Upper lobe of left lung (tissue), 6 donors: ENCODE measurements around the gene HOXD12. TPM values are rescaled to one million over a fixed set of nuclear protein-coding genes. Genes with fewer than 3 reads are reported as not detected.

Source experiments
- ATAC-seq, 2 donors: fragments of 200-7000 bp; cut with Tn5 transposase; one replicate each; pipeline ENCODE4 v1.9.1; 2022; ENCODE audit warnings: mild to moderate bottlenecking in 2 of 2, moderate library complexity in 2 of 2; ENCODE audit not compliant: low FRiP score in 2 of 2
- DNase-seq, 2 donors: peaks; one replicate each; pipeline ENCODE4 v3.0.0-alpha.2; 2019 to 2020
- H3K27ac ChIP-seq, 4 donors: fragments of 200-600 bp; sonication (generic); one replicate each; pipeline ENCODE4 v1.5.1; 2016 to 2019
- H3K27me3 ChIP-seq, 4 donors: fragments of 200-600 bp; sonication (generic); one replicate each; pipeline ENCODE4 v1.5.1; 2017 to 2019
- H3K36me3 ChIP-seq, 4 donors: fragments of 200-600 bp; sonication (generic); one replicate each; pipeline ENCODE4 v1.5.1; 2016 to 2019
- H3K4me1 ChIP-seq, 4 donors: fragments of 200-600 bp; sonication (generic); one replicate each; pipeline ENCODE4 v1.5.1; 2018 to 2019
- H3K4me3 ChIP-seq, 4 donors: fragments of 200-600 bp; sonication (generic); one replicate each; pipeline ENCODE4 v1.5.1; 2017 to 2019; ENCODE audit warnings: mild to moderate bottlenecking in 2 of 4, moderate library complexity in 1 of 4
- H3K9me3 ChIP-seq, 4 donors: fragments of 200-600 bp; sonication (generic); one replicate each; pipeline ENCODE4 v1.5.1; 2018 to 2019
- EP300 ChIP-seq, 4 donors: sonication (generic); formaldehyde crosslinking; IDR thresholded peaks; one replicate each; pipeline ENCODE4 v1.5.1; 2017; ENCODE audit warnings: antibody characterized with exemption in 4 of 4, control low read depth in 2 of 4
- POLR2A ChIP-seq, 4 donors: fragments of 450-650 bp; IDR thresholded peaks; one replicate each; pipeline ENCODE4 v1.5.1; 2016 to 2017; ENCODE audit warnings: antibody characterized with exemption in 4 of 4, mild to moderate bottlenecking in 2 of 4
- POLR2AphosphoS5 ChIP-seq, 2 donors: sonication (generic); formaldehyde crosslinking; IDR thresholded peaks; one replicate each; pipeline ENCODE4 v1.5.1; 2017; ENCODE audit warnings: antibody characterized with exemption in 2 of 2
- WGBS, 2 donors: methylation state at CpG; one replicate each; pipeline ENCODE4 v1.1.5; 2017 to 2018; 5-methylcytosine and 5-hydroxymethylcytosine counted together
- total RNA-seq, 6 donors: library from RNA; depleted of rRNA in 4 of 6; stranded (reverse); fragments of >200 nt in 4 of 6; gene quantifications; one replicate each; pipeline versions ENCODE4 v1.1.0 to v1.2.1, GENCODE V29; 2016 to 2021
- TF ChIP-seq, protein P1 (sequence below), 6 experiments: fragments of 450-650 bp in 4 of 6; fragments of 200-600 bp in 2 of 6; sonication (generic) in 2 of 6; IDR thresholded peaks; one replicate each; pipeline ENCODE4 v1.5.1; 2016 to 2019; ENCODE audit warnings: antibody characterized with exemption in 6 of 6
- donor health status: DM: no; HTN: no; CAD: no; lungs with moderate emphysema.
- donor health status: DM: no; HTN: yes; CAD: no; lungs with severe emphysema.

The HOXD12 gene
- total RNA-seq, 6 donors from 2014 or later = not detected

GRCh38 chr2:176088937-176089842, 10.4 kb upstream of the HOXD12 start:
- Histone ChIP-seq H3K27ac (no peak overlapping the region), H3K27me3 (peaks cover 0 to 92% (median 62%) of the 10 kb centered on the region in 4 donors), H3K4me3 (no peak overlapping the region), H3K9me3 (no peaks in the 10 kb centered on the region), H3K36me3 (no peaks in the 10 kb centered on the region), H3K4me1 (peaks cover 19 to 51% (median 23%) of the 10 kb centered on the region in 4 donors)
- TF ChIP-seq POLR2AphosphoS5 (IDR thresholded peaks at IDR 0.05) = no peak
- TF ChIP-seq, protein P1, sequence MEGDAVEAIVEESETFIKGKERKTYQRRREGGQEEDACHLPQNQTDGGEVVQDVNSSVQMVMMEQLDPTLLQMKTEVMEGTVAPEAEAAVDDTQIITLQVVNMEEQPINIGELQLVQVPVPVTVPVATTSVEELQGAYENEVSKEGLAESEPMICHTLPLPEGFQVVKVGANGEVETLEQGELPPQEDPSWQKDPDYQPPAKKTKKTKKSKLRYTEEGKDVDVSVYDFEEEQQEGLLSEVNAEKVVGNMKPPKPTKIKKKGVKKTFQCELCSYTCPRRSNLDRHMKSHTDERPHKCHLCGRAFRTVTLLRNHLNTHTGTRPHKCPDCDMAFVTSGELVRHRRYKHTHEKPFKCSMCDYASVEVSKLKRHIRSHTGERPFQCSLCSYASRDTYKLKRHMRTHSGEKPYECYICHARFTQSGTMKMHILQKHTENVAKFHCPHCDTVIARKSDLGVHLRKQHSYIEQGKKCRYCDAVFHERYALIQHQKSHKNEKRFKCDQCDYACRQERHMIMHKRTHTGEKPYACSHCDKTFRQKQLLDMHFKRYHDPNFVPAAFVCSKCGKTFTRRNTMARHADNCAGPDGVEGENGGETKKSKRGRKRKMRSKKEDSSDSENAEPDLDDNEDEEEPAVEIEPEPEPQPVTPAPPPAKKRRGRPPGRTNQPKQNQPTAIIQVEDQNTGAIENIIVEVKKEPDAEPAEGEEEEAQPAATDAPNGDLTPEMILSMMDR (IDR thresholded peaks at IDR 0.05) = no peak
- no peak for TF ChIP-seq EP300 (IDR thresholded peaks at IDR 0.05)
- no peak for TF ChIP-seq POLR2A (IDR thresholded peaks at IDR 0.05)
- ATAC-seq = no peak
- 6% methylated on average over 6 of the region's 6 CpGs for WGBS, 2 donors
- DNase-seq = no peak

DNA sequence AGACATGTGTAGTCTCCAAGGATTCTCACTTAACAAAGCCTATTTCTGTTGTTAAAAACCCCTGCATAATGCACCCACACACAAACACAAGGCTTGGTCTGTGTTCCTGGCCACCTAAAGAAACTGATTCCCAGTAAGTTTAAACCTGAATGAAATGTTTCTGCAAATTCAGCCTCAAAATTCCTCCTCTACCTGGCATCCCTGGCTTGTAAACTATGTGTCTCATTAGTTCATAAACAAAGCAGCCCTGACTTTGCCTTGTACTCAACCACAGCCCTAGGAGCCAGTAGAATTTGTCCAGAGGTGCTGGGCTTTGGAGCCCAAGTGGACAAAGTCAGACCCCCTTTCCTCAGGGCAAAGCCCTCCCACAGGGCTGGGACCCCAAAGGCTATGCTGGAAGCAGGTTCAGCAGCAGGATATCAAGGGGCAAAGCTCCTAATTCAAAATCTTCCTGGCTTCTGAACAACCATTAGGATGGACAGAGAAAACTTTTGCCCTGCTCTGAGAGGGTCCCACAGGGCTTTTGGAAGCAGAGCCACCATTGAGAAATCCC, 9.7 kb upstream of the HOXD12 start:
- Histone ChIP-seq H3K4me1 (peaks cover 19 to 46% (median 23%) of the 10 kb centered on the region in 4 donors), H3K27me3 (peaks cover 0 to 93% (median 60%) of the 10 kb centered on the region in 4 donors), H3K27ac (no peak overlapping the region), H3K4me3 (no peak overlapping the region), H3K9me3 (no peaks in the 10 kb centered on the region), H3K36me3 (no peaks in the 10 kb centered on the region)
- DNase-seq (no peak), ATAC-seq (no peak)
- TF ChIP-seq EP300 (IDR thresholded peaks at IDR 0.05) (no peak), POLR2A (IDR thresholded peaks at IDR 0.05) (no peak), POLR2AphosphoS5 (IDR thresholded peaks at IDR 0.05) (no peak)
- TF ChIP-seq, protein P1 (IDR thresholded peaks at IDR 0.05) = no peak

- peaks cover 16 to 37% (median 22%) of the 10 kb centered on the region in 4 donors for H3K4me1 ChIP-seq
- H3K9me3 ChIP-seq = no peaks in the 10 kb centered on the region
- no peak for ATAC-seq
- H3K27me3 ChIP-seq = peaks cover 0 to 93% (median 51%) of the 10 kb centered on the region in 4 donors
- no peaks in the 10 kb centered on the region for H3K36me3 ChIP-seq
- no peak overlapping the region for H3K27ac ChIP-seq
- TF ChIP-seq POLR2AphosphoS5 (IDR thresholded peaks at IDR 0.05) (no peak), POLR2A (IDR thresholded peaks at IDR 0.05) (no peak), EP300 (IDR thresholded peaks at IDR 0.05) (no peak)
- TF ChIP-seq, protein P1 (IDR thresholded peaks at IDR 0.05) = no peak
- WGBS, 2 donors = 12 to 15% methylated on average over 5 of the region's 5 CpGs
- H3K4me3 ChIP-seq = no peak overlapping the region
- no peak for DNase-seq
Measured at GRCh38 chr2:176090862-176091261, 8.7 kb upstream of the HOXD12 start.

DNA sequence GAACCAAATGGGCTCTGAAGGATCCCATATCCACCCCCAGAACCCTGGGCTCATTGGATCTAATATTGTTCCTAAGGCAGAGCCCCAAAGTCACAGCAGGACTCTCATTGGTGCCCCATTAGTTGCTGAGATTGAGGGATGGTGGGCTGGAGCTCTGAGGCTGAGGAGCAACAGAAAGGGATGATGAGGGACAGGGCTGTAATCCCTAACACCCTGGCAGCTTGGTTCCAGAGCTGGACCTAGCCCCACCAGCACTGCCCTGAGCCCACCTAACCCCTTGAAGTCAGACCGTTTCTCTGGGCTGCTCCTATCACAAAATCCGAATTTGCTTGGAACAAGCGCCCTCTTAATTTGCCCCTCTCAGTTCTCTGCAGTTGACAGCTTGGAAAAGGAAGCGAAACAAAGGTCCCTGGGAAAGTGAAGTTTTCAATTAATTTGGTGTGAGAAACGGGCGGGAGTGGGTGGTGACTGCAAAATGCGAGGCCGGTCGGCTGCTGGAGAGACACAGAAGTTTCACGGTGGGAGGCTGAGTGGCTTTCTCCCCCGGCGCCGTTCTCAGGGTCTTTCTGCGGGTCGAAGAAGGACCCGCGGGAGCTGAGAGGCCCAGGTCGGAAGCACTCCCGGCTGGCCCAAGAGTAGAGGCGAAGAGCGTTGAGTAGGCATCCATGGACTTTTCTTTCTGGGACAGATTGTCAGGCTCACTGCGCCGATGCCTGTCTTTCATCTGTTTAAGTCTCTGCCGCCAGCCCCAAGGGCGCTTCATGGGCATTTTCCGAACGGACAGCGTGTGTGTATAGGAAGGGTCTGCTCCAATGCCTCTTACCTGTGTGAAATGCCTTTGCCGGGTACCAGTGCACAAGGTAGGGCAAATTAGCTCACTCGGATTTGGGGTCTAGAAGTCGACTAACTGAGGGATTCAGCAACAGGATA, 8.0 kb upstream of the HOXD12 start:
- DNase-seq (no peak), ATAC-seq (no peak)
- Histone ChIP-seq H3K36me3 (no peaks in the 10 kb centered on the region), H3K9me3 (no peaks in the 10 kb centered on the region), H3K4me1 (peaks cover 19 to 39% (median 24%) of the 10 kb centered on the region in 4 donors), H3K27me3 (peaks cover 0 to 93% (median 48%) of the 10 kb centered on the region in 4 donors), H3K4me3 (no peak overlapping the region), H3K27ac (no peak overlapping the region)
- WGBS, 2 donors = 6 to 11% methylated on average over 21 to 31 of the region's 31 CpGs
- TF ChIP-seq EP300 (IDR thresholded peaks at IDR 0.05) (no peak), POLR2AphosphoS5 (IDR thresholded peaks at IDR 0.05) (no peak), POLR2A (IDR thresholded peaks at IDR 0.05) (no peak)
- TF ChIP-seq, protein P1 (IDR thresholded peaks at IDR 0.05) = no peak
